Muscle of leg (tissue), 11 donors: ENCODE measurements around the gene BCL11B. TPM values are rescaled to one million over a fixed set of nuclear protein-coding genes. Genes with fewer than 3 reads are reported as not detected.

Experiments used
- DNase-seq: peaks from one replicate; pipeline ENCODE4 v3.0.0; 2013
- H3K27ac ChIP-seq: one replicate; pipeline ENCODE4 v1.5.1; 2013; ENCODE audit warnings: mild to moderate bottlenecking, low read length, control low read depth
- H3K27me3 ChIP-seq: one replicate; pipeline ENCODE4 v1.6.1; 2013; ENCODE audit warnings: low read length; ENCODE audit not compliant: control insufficient read depth, insufficient read depth
- H3K36me3 ChIP-seq: one replicate; pipeline ENCODE4 v1.6.1; 2013; ENCODE audit warnings: low read length; ENCODE audit not compliant: control insufficient read depth, insufficient read depth
- H3K4me1 ChIP-seq: one replicate; pipeline ENCODE4 v1.6.1; 2013; ENCODE audit warnings: low read length; ENCODE audit not compliant: control insufficient read depth, insufficient read depth
- H3K4me3 ChIP-seq: one replicate; pipeline ENCODE4 v1.5.1; 2013; ENCODE audit warnings: low read length, control low read depth
- H3K9me3 ChIP-seq: replicated peaks from 2 replicates; pipeline ENCODE4 v1.6.1; 2013; ENCODE audit warnings: low read depth, low read length; ENCODE audit not compliant: control insufficient read depth
- WGBS: methylation state at CpG from one replicate; pipeline ENCODE4 v1.1.5; 2013; ENCODE audit warnings: missing lambda C conversion rate; ENCODE audit not compliant: insufficient coverage; 5-methylcytosine and 5-hydroxymethylcytosine counted together
- polyA plus RNA-seq, 8 donors: library from polyadenylated mRNA; unstranded; fragments of 120-200 nt; gene quantifications; one replicate each; pipeline versions ENCODE4 v1.2.1 to v1.2.3, GENCODE V29; 2013; ENCODE audit warnings: inconsistent platforms in 1 of 8, low replicate concordance in 1 of 8; ENCODE audit not compliant: insufficient read length in 8 of 8, insufficient read depth in 1 of 8
- total RNA-seq: library from RNA; stranded (reverse); fragments of 120-200 nt; gene quantifications from one replicate; pipeline ENCODE4 v1.2.4, GENCODE V29; 2013

BCL11B gene
- total and polyA plus RNA-seq, 9 donors = 0.89 to 6.3 (median 1.4) TPM

GRCh38 chr14:99217066-99217955 lies 54.7 kb downstream of the BCL11B start:
- Histone ChIP-seq H3K4me3 (no peak overlapping the region), H3K4me1 (peaks cover 11% of the 10 kb centered on the region), H3K27ac (no peak overlapping the region), H3K9me3 (no peaks in the 10 kb centered on the region), H3K36me3 (no peaks in the 10 kb centered on the region), H3K27me3 (peaks cover 14% of the 10 kb centered on the region)
- 55% methylated on average over 6 of the region's 13 CpGs for WGBS
- DNase-seq = peak; percentile 66

DNA sequence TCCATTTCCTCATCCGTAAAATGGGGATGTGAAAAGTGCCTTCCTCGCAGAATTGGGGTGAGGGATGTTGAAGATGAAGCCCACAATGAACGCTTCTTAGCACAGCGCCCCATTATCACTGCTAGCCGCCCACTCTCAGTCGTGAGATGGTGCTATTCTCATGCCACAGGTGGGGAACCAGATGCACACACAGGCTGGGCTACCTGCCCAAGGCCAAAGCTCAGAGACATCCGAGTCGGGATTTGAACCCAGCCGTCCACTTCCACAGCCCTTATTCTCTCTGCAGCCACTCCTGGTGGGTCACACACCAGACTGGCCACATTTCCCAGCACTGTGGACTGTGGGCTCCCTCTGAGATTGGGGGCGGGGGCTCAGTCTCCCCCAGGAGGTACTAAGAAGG lies 55.8 kb downstream of the BCL11B start:
- 88% methylated on average over 7 of the region's 10 CpGs for WGBS
- no peaks in the 10 kb centered on the region for H3K9me3 ChIP-seq
- no peak overlapping the region for H3K27ac ChIP-seq
- H3K27me3 ChIP-seq = peaks cover 13% of the 10 kb centered on the region
- peaks cover 11% of the 10 kb centered on the region for H3K4me1 ChIP-seq
- H3K36me3 ChIP-seq = no peaks in the 10 kb centered on the region
- no peak overlapping the region for H3K4me3 ChIP-seq
- DNase-seq = no peak

DNA sequence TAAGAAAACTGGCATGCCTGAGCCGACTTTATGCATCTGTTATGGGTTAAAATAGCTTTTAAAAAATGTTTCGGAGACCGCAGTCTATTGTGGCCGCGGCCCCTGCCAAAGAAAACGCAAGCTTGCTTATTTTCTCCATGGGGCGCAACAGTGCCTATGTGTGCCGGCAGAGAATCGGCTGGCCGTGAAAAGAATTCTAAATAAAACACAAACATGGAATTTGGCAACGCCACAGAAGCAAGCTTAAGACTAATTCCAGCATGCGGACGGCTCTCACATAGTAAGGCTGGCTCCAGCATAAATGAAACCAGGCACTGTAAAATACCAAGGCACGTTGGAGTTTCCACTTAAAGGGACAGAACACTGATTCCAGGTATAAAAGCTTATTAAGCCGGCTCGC lies 56.7 kb downstream of the BCL11B start:
- H3K27ac ChIP-seq = no peak overlapping the region
- peaks cover 16% of the 10 kb centered on the region for H3K27me3 ChIP-seq
- peak; percentile 82 for DNase-seq
- H3K4me3 ChIP-seq = peak overlapping the region; percentile 26
- H3K4me1 ChIP-seq = peaks cover 11% of the 10 kb centered on the region
- 11% methylated on average over 14 of the region's 16 CpGs for WGBS
- H3K9me3 ChIP-seq = no peaks in the 10 kb centered on the region
- no peaks in the 10 kb centered on the region for H3K36me3 ChIP-seq

- Histone ChIP-seq H3K4me1 (peaks cover 11% of the 10 kb centered on the region), H3K36me3 (no peaks in the 10 kb centered on the region), H3K27ac (no peak overlapping the region), H3K4me3 (no peak overlapping the region), H3K27me3 (peaks cover 16% of the 10 kb centered on the region), H3K9me3 (no peaks in the 10 kb centered on the region)
- WGBS = 48% methylated on average over 4 of the region's 7 CpGs
- no peak for DNase-seq
These were observed 57.3 kb downstream of the BCL11B start for GRCh38 chr14:99214701-99215100.

GRCh38 chr14:99213527-99213971 lies 58.4 kb downstream of the BCL11B start:
- Histone ChIP-seq H3K27me3 (peaks cover 16% of the 10 kb centered on the region), H3K27ac (no peak overlapping the region), H3K4me3 (no peak overlapping the region), H3K4me1 (peaks cover 11% of the 10 kb centered on the region), H3K36me3 (no peaks in the 10 kb centered on the region), H3K9me3 (no peaks in the 10 kb centered on the region)
- no peak for DNase-seq
- WGBS = 62% methylated on average over 10 of the region's 12 CpGs

DNA sequence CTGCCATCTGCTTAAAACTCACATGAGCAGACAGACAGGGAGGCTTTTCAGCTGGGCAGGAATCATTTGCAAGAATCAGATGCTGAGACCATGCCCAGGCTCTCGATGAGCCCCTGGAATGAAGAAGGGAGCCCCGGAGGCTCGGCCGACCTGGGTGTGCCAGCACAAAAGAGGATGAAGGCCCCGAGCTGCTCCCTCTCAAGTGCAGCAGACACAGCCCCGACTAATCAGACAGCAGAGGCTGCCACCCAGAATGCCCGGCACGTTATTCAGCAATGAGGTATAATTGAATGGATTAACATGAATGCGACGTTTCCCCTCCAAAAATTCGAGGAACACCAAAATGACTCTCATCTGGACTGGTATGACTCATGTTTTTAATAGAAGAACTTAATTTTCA lies 58.9 kb downstream of the BCL11B start:
- DNase-seq = no peak
- peaks cover 11% of the 10 kb centered on the region for H3K4me1 ChIP-seq
- H3K4me3 ChIP-seq = no peak overlapping the region
- no peaks in the 10 kb centered on the region for H3K36me3 ChIP-seq
- peaks cover 16% of the 10 kb centered on the region for H3K27me3 ChIP-seq
- H3K9me3 ChIP-seq = no peaks in the 10 kb centered on the region
- 61% methylated on average over 8 of the region's 11 CpGs for WGBS
- H3K27ac ChIP-seq = no peak overlapping the region

- no peak for DNase-seq
- Histone ChIP-seq H3K27ac (no peak overlapping the region), H3K4me3 (no peak overlapping the region), H3K36me3 (no peaks in the 10 kb centered on the region), H3K4me1 (peaks cover 11% of the 10 kb centered on the region), H3K9me3 (no peaks in the 10 kb centered on the region), H3K27me3 (peaks cover 16% of the 10 kb centered on the region)
- no CpG with 5 or more reads among the region's 3 CpGs for WGBS
These were observed 59.4 kb downstream of the BCL11B start for GRCh38 chr14:99212646-99213045.

DNA sequence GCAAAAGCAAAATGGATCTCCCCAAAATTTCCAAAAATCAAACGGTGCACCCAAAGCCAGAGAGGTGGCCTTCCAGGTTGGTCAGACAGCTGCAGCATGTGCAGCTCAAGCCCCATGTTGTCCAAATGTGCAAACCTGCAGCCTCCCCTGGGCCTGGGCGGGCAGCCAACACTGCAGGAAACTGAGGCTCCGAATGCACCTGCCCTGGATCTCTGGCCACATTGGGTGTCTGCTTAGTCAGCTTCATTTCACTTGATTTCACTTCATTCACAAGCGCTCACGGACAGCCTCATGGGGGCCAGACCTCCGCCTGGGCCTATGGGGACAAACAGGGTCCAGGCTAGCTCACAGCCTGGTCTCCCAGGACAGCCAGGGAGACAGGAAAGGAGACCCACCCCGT lies 59.8 kb downstream of the BCL11B start:
- 85% methylated on average over 3 of the region's 7 CpGs for WGBS
- no peak for DNase-seq
- no peaks in the 10 kb centered on the region for H3K36me3 ChIP-seq
- no peaks in the 10 kb centered on the region for H3K9me3 ChIP-seq
- H3K4me1 ChIP-seq = peaks cover 10% of the 10 kb centered on the region
- no peak overlapping the region for H3K4me3 ChIP-seq
- H3K27ac ChIP-seq = no peak overlapping the region
- H3K27me3 ChIP-seq = peaks cover 16% of the 10 kb centered on the region

DNA sequence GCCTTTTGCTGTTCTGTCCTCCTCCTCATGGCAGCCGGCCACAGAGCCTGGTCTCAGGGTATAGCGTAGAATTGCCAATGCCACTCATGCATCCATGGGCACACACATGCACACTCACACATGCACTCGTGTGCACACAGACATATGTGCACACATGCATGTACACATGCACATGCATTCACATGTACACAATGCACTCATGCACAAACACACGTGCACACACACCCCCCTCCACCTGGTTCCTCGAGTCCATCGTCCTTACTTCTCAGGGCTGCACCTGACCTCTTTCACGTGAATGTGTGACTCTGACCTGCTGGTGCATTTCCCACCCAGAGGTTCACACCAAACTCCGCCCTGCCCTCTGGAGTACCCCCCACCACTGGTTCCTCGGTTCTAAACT lies 60.6 kb downstream of the BCL11B start:
- Histone ChIP-seq H3K4me1 (peaks cover 10% of the 10 kb centered on the region), H3K27ac (no peak overlapping the region), H3K36me3 (no peaks in the 10 kb centered on the region), H3K9me3 (no peaks in the 10 kb centered on the region), H3K27me3 (peaks cover 16% of the 10 kb centered on the region), H3K4me3 (no peak overlapping the region)
- DNase-seq = no peak
- 79% methylated on average over 6 of the region's 9 CpGs for WGBS

- DNase-seq = no peak
- Histone ChIP-seq H3K4me1 (peaks cover 5% of the 10 kb centered on the region), H3K4me3 (no peak overlapping the region), H3K9me3 (no peaks in the 10 kb centered on the region), H3K27me3 (peaks cover 9% of the 10 kb centered on the region), H3K36me3 (no peaks in the 10 kb centered on the region), H3K27ac (no peak overlapping the region)
- 67% methylated on average over 3 of the region's 8 CpGs for WGBS
These were observed 61.7 kb downstream of the BCL11B start for GRCh38 chr14:99210333-99210732.
